Left ventricle myocardium inferior (tissue), 1 donor: ENCODE results near the gene P2RX1. TPM values are rescaled to one million over a fixed set of nuclear protein-coding genes. Genes with fewer than 3 reads are reported as not detected.

Experiments used
- DNase-seq: peaks from one replicate; pipeline ENCODE4 v3.0.0-alpha.2; 2020
- H3K27ac ChIP-seq: fragments of 200-600 bp; replicated peaks from 2 replicates; pipeline ENCODE4 v1.8.0; 2021
- H3K27me3 ChIP-seq: fragments of 200-600 bp; 2 replicates; pipeline ENCODE4 v1.8.0; 2021; ENCODE audit warnings: low read depth
- H3K36me3 ChIP-seq: fragments of 200-600 bp; 2 replicates; pipeline ENCODE4 v1.8.0; 2021
- H3K4me1 ChIP-seq: fragments of 200-600 bp; 2 replicates; pipeline ENCODE4 v1.8.0; 2021
- H3K4me3 ChIP-seq: fragments of 200-600 bp; 2 replicates; pipeline ENCODE4 v1.8.0; 2021; ENCODE audit warnings: mild to moderate bottlenecking, moderate library complexity
- H3K9me3 ChIP-seq: fragments of 200-600 bp; replicated peaks from 2 replicates; pipeline ENCODE4 v1.8.0; 2021
- intact Hi-C: fragments of 100-400 bp; cut with micrococcal nuclease; formaldehyde crosslinking; loops from one replicate; pipeline ENCODE4 v1.11.0; 2022
- total RNA-seq: library from RNA; stranded (reverse); fragmentation: NEBNext Ultra II Directional; extraction: Animal tissue kit (Norgen Biotek cat#: 25700); gene quantifications from one replicate; pipeline ENCODE4 v1.2.1, GENCODE V29; 2021
- TF ChIP-seq, protein P1 (sequence below): fragments of 200-600 bp; IDR thresholded peaks from 2 replicates; pipeline ENCODE4 v1.8.0; 2021; ENCODE audit warnings: antibody characterized with exemption, mild to moderate bottlenecking, borderline replicate concordance
- donor health status: DM: no; HTN: yes; CAD: no; lungs with severe emphysema.

P2RX1 gene
- total RNA-seq, 1 donor from 2014 or later, result 0.55 TPM

DNA sequence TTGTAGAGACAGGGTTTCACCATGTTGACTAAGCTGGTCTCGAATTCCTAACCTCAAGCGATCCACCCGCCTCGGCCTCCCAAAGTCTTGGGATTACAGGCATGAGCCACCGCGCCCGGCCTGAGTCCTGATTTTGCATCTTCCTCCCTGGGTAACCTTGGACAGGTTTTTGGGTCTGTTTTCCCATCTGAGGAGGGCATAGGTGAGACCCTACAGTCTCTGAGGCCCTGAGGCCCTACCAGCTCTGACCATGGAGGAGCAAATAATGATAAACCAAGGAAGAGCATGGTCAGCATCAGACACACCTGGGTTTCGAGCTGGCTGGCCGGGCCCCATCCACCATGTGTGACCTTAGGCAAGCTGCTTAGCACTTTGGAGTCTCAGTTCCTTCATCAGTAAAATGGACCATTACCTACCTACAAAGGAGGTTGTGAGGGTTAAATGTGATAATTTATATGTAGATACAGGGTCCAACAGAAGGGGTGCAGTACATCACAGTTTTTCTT, 69.0 kb downstream of the P2RX1 start:
- H3K27me3 ChIP-seq, result no peaks in the 10 kb centered on the region
- H3K4me3 ChIP-seq, result no peak overlapping the region
- peaks cover 35% of the 10 kb centered on the region for H3K4me1 ChIP-seq
- no peak for DNase-seq
- TF ChIP-seq, protein P1, sequence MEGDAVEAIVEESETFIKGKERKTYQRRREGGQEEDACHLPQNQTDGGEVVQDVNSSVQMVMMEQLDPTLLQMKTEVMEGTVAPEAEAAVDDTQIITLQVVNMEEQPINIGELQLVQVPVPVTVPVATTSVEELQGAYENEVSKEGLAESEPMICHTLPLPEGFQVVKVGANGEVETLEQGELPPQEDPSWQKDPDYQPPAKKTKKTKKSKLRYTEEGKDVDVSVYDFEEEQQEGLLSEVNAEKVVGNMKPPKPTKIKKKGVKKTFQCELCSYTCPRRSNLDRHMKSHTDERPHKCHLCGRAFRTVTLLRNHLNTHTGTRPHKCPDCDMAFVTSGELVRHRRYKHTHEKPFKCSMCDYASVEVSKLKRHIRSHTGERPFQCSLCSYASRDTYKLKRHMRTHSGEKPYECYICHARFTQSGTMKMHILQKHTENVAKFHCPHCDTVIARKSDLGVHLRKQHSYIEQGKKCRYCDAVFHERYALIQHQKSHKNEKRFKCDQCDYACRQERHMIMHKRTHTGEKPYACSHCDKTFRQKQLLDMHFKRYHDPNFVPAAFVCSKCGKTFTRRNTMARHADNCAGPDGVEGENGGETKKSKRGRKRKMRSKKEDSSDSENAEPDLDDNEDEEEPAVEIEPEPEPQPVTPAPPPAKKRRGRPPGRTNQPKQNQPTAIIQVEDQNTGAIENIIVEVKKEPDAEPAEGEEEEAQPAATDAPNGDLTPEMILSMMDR, result no peak
- no peaks in the 10 kb centered on the region for H3K9me3 ChIP-seq
- H3K36me3 ChIP-seq, result peaks cover 22% of the 10 kb centered on the region
- intact Hi-C loops, result no loop called here
- no peak overlapping the region for H3K27ac ChIP-seq

Other genes starting within 250 kb of the P2RX1 start
- 165 TPM for gene TAX1BP3, start 247.9 kb downstream of the P2RX1 start, total RNA-seq
- 57.0 TPM for gene EMC6, start 247.7 kb downstream of the P2RX1 start, total RNA-seq
- 18.3 TPM for gene P2RX5, start 220.3 kb downstream of the P2RX1 start, total RNA-seq
- gene HASPIN, start 192.6 kb downstream of the P2RX1 start, total RNA-seq, result 0.33 TPM
- 19.6 TPM for gene ITGAE, start 115.3 kb downstream of the P2RX1 start, total RNA-seq
- 18.2 TPM for gene NCBP3, start 70.2 kb downstream of the P2RX1 start, total RNA-seq
- 5.5 TPM for gene CAMKK1, start 23.4 kb downstream of the P2RX1 start, total RNA-seq
- 8.6 TPM for gene ATP2A3, start 48.0 kb upstream of the P2RX1 start, total RNA-seq
- 29.9 TPM for gene ZZEF1, start 226.6 kb upstream of the P2RX1 start, total RNA-seq
- 6.7 TPM for gene CYB5D2, start 226.7 kb upstream of the P2RX1 start, total RNA-seq